Measurements from ENCODE around the gene ANXA6.
A peak's percentile ranks its signal among the peaks of the same experiment; 100 is the strongest.
"Not testable (repeated sequence)": the region's sequence is repeated elsewhere in the genome, so short reads cannot be mapped to it uniquely, and the experiment has no call there.

The ANXA6 gene

DNA sequence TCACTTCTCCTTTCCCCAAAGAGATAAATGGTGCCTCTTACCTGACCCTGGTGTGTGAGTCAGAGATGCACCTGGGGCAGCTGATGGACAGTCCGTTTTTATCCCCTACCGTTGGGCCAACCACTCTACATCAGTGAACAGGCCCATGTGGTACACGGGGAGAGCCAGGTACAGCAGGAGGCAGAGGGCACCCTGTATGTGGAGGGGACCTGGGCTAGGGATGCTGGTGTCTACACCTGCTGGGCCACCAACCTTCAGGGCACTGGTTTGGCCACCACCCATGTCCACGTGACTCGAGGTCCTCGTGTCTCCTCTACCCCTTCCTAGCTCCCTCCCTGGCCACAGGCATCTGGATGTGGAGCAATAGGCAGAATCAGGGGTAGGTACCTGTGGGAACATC, 22.7 kb upstream of the ANXA6 start:
- no peak for DNase-seq

GRCh38 chr5:151179489-151179840, 21.9 kb upstream of the ANXA6 start:
- DNase-seq = no peak

GRCh38 chr5:151178777-151179488, 21.4 kb upstream of the ANXA6 start:
- no peak for DNase-seq

- DNase-seq = no peak
Measured at GRCh38 chr5:151178372-151178771, 20.8 kb upstream of the ANXA6 start.

DNA sequence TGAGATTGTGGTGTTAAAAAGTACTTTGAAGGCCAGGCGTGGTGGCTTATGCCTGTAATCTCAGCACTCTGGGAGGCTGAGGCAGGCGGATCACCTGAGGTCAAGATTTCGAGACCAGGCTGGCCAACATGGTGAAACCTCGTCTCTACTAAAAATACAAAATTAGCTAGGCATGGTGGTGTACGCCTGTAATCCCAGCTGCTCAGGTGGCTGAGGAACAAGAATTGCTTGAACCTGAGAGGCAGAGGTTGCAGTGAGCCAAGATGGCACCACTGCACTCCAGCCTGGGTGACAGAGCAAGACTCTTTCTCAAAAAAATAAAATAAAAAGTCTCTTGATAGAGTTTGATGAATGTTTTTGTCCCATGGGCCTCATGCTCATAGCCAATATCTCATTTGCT, 18.7 kb upstream of the ANXA6 start:
- DNase-seq = not testable (repeated sequence)

DNA sequence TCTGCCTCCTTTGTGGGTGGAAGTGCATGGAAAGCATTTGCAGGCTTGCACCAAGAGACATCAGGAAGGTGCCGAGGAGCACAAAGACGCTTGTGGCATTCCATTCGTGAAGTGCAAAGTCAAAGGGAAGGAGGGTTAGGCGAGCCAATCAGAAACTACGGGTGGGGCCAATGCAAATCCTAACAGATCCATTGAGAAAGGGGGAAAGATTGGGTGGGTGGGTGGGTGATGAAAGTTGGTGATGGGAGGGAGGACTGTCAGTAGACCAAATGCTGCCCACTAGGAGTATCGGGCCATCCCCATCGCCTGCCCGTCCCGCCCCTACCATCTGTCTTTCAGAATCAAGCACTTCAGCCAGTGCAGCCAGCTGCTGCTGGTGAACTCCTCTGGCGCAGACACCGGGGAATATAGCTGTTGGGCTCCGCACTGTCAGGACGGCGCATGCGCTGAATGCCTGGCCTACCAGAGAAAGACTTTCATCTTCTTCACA, 17.1 kb upstream of the ANXA6 start:
- DNase-seq = peak in 1 of 2 experiments; percentile 69

DNA sequence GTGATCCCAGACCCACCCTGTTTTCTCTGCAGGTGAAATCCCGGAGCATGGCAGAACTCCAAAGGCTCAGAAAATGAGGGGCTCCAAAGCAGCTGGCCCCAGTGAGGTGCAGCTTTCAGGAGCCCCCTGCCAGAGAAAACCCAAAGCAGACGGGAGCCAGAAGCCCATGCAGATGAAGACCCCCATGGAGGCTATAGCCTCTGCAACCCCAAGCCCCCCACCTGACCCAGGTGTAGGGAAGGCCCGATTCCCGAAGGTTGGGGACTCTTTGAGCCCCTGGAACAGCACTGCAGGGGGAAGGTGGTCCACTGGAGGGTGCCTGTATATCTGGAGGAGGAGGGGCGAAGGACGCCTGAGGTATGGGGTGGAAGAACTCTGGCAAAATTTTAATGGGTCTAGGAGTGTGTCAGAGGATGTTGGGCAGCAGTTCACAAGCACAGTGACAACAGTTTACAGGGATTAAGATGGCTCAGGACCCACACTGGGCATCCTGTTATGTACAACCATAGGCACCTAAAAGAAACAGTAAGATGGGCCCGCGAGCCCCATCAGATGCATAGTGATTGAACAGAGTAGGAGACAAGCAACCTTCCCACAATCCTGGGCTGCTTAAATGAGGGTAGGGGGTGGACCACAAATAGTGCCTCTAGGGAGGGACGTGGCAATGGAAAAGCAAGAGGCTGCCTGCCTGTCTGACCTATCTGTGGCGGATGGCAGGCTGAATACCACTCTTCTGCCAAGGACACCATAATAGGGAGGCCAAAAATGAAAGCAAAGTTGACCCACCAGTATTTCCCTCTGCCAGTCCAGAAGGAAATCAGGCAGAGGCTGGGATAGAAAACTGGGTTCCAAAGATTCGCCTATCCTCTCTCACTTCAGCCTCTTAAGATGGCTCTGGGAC, 16.4 kb upstream of the ANXA6 start:
- DNase-seq = no peak

- no peak for DNase-seq
Measured at GRCh38 chr5:151171529-151171928, 13.9 kb upstream of the ANXA6 start.

GRCh38 chr5:151168602-151169344, 11.2 kb upstream of the ANXA6 start:
- no peak for DNase-seq

- no peak for DNase-seq
Measured at GRCh38 chr5:151167022-151167421, 9.4 kb upstream of the ANXA6 start.

- peak; percentile 62 to 78 for DNase-seq
Measured at GRCh38 chr5:151164687-151165392, 7.3 kb upstream of the ANXA6 start.

DNA sequence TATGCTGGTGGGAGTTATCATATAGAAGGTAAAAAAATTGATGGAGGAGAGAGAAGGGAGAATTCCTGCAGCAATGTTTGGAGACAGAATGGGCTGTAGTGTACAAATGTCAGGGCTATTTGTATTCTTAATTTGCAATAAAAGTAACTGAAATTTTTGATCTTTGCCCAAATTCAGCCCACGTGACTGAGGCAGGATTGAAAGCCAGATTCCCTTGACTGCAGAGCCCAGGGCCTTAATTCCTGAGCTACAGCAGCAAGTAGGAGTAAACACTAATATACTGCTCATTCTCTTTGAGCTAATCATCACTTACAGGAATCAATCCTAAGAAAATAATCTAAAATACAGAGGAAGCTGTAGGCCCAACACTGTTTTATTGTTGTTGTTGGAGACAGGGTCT, 5.2 kb upstream of the ANXA6 start:
- no peak for DNase-seq

DNA sequence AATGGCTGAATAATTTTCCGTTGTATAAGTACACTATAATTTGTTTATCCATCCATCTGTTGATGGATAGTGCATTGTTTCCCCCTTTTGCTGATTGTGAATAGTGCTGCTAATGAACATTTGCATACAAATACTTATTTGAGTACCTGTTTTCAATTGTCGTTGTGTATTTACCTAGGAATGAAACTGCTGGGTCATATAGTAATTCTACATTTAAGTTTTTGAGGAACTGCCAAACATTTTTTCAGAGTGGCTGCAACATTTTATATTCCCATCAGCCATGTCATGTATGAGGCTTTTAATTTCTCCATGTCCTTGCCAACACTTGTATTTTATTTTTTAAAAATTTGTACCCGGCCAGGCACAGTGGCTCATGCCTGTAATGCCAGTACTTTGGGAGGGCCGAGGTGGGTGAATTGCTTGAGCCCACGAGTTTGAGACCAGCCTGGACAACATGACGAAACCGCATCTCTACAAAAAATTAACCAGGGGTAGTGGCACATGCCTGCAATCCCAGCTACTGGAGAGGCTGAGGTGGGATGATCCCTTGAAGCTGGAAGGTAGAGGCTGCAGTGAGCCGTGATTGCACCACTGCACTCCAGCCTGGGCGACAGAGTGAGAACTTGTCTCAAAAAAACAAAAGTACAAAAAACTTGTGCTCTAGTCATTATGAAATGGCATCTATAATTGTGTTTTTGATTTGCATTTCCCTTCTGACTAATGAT, 2.2 kb upstream of the ANXA6 start:
- DNase-seq = no peak

GRCh38 chr5:151158287-151158661, 695 bp upstream of the ANXA6 start:
- no peak for DNase-seq

- DNase-seq = no peak
Measured at GRCh38 chr5:151156507-151157420, 815 bp downstream of the ANXA6 start.

DNA sequence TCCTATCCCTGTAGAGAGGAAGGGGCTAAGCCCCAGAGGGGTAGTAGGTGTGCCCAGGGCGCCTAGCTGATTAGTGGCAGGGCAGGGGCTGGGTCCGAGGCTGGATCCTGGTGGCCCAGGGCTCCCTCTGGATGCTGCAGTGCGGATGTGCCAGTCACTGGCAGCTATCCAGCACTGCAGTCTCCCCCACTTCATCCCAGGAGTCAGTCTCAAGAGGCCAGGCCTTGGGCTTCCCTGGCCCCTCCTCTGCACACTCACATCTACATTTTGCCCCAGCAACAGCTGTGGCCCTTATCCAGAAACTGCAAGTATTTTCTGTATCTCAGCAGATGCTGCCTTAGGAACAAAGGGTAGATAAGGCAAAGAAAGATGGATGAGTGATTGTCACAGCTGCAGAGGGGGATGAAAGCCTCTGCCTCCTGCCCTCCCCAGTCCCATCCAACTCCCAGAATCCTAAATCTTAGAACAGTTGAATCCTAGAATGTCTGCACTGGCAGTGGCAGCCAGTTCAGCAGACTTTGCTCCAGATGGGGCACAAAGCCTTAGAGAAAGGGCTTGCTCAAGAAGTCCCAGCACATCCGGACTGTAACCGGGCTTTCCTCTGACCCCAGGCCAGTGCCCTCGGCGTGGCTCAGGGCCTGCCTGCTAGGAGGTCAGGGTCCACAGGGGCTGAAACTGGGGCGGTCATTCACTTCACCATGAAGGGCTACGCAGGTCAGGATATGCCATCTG, 1.6 kb downstream of the ANXA6 start:
- peak in 1 of 2 experiments; percentile 30 for DNase-seq

DNA sequence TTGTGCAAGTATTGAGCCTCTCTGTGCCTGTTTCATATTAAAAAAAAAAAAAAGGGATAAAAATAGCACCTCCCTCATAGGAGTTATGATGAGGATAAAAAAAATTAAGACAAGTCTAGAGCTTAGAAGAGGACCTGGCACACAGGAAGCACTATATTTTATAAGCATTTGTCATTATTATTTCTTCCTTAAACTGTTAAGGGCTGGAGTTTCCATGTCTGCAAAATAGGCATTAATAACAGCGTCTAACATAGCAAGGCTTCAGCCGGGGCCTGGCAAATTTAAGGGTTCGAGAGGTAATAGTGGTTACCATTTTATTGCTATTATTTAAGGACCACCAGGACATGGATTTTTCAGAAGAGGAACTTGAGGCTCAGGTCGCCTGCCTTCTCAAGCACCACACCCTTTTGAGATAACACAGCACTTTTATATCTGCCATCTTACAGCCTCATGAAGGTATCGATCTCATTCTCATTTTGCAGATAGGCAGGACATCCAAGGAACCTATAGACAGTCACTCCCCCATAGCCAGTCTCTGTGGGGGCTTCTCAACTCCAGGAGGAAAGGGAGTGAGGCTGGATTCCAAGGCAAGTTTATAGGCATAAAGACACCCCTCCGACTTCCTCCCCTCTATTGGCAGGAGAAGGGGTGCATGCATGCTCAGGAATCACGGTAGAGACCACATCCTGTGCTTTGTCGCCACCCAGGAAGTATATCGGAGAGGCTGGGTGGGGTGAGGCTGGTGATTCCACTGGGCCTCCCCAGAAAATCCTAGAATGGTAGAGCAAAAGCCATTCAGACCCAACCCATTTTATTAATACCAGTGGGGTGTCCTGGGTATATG, 2.4 kb downstream of the ANXA6 start:
- no peak for DNase-seq

GRCh38 chr5:151153766-151154272, 3.8 kb downstream of the ANXA6 start:
- no peak for DNase-seq

GRCh38 chr5:151153300-151153699, 4.3 kb downstream of the ANXA6 start:
- DNase-seq = no peak

All from NCI-H446 (cell line).